A549 (cell line): Measurements from ENCODE around the gene PATE3.

Experiments used
- BHLHE40 ChIP-seq: IDR thresholded peaks from 2 replicates; pipeline ENCODE4 v1.6.1; 2012; ENCODE audit warnings: low read depth, low read length, inconsistent platforms
- JUN ChIP-seq, 2 experiments: fragments of >200 bp; sonication (Bioruptor Twin); formaldehyde crosslinking; IDR thresholded peaks; 2 replicates in 1 of 2; 3 replicates in 1 of 2; pipeline ENCODE4 v1.6.1; 2016 to 2017
- NFE2L2 ChIP-seq: fragments of 150-350 bp; conservative IDR thresholded peaks from 2 replicates; pipeline ENCODE4 v1.6.1; 2014; ENCODE audit warnings: low read length
- RFX5 ChIP-seq: fragments of 450-650 bp; IDR thresholded peaks from 2 replicates; pipeline ENCODE4 v1.7.1; 2014; ENCODE audit warnings: antibody characterized with exemption, mild to moderate bottlenecking, moderate library complexity

- TF ChIP-seq JUN (IDR thresholded peaks at IDR 0.05) = no peak
- TF ChIP-seq BHLHE40 = no peak
- no peak for TF ChIP-seq RFX5
- no peak for TF ChIP-seq NFE2L2
Measured at GRCh38 chr11:125773516-125773915, 14.4 kb upstream of the PATE3 start.
